SJSA1 (cell line): ENCODE data around the gene TESMIN. TPM values are rescaled to one million over a fixed set of nuclear protein-coding genes. Genes with fewer than 3 reads are reported as not detected.

Experiments used
- DNase-seq, 2 experiments: peaks; one replicate each; pipeline ENCODE4 v3.0.0-alpha.2; 2015 to 2020; ENCODE audit warnings: low spot score in 2 of 2, low read depth in 1 of 2
- H3K27ac ChIP-seq: fragments of 250-450 bp; sonication (Bioruptor Pico); 2 replicates; pipeline ENCODE4 v1.5.1; 2020; ENCODE audit warnings: mild to moderate bottlenecking, moderate library complexity
- H3K27me3 ChIP-seq: fragments of 250-450 bp; sonication (Bioruptor Pico); replicated peaks from 2 replicates; pipeline ENCODE4 v1.5.1; 2020; ENCODE audit warnings: mild to moderate bottlenecking, moderate library complexity
- H3K36me3 ChIP-seq: fragments of 250-450 bp; sonication (Bioruptor Pico); 2 replicates; pipeline ENCODE4 v1.5.1; 2020; ENCODE audit warnings: mild to moderate bottlenecking
- H3K4me1 ChIP-seq: fragments of 250-450 bp; sonication (Bioruptor Pico); replicated peaks from 2 replicates; pipeline ENCODE4 v1.6.1; 2021; ENCODE audit warnings: mild to moderate bottlenecking
- H3K4me3 ChIP-seq: fragments of 250-450 bp; sonication (Bioruptor Pico); 2 replicates; pipeline ENCODE4 v1.5.1; 2020; ENCODE audit warnings: mild to moderate bottlenecking
- H3K9me3 ChIP-seq: fragments of 250-450 bp; sonication (Bioruptor Pico); replicated peaks from 2 replicates; pipeline ENCODE4 v1.5.1; 2020; ENCODE audit warnings: mild to moderate bottlenecking
- total RNA-seq: library from RNA; depleted of rRNA; stranded (reverse); fragments of >200 nt; shearing (Covaris generic); gene quantifications from 2 replicates; pipeline ENCODE4 v1.2.3, GENCODE V29; 2014

Gene TESMIN
- total RNA-seq, 1 experiment from 2014 or later: 6.7 TPM

DNA sequence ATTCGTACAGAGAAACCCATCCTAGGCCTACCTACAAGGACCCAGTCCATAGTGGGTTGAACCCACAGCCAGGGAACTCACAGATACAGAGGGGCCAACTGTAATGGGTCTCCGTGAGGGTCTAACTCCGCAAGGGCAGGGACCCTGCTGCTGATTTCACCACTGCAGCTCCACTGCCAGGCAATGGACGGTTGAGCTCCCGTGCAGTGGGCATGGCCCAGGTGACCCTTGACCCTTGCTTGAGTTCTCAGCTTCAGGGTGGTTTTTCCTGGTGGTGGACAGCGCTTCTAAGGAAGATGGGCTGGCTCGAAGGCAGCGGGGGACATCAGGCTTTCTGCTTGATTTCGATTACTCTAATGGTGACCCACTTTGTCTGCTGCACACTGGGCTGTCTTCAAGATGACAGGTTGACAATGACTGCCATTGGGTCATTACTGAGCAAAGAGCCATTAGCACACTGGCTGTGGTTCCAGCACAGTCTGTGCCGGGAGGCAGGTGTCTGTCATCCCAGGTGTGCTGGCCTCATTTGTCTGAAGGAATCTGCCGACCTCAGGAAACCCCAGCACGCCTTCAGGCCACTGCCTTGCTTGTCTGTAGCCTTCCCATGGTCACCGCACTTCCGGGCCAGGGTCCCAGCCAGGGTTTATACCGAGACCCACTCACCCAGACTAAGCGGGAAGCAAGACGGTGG lies 70.6 kb downstream of the TESMIN start:
- Histone ChIP-seq H3K4me1 (peaks cover 16% of the 10 kb centered on the region), H3K27ac (no peak overlapping the region), H3K9me3 (no peaks in the 10 kb centered on the region), H3K27me3 (peaks cover 40% of the 10 kb centered on the region), H3K4me3 (no peak overlapping the region), H3K36me3 (no peaks in the 10 kb centered on the region)
- peak in 1 of 2 experiments; percentile 48 for DNase-seq

- no peak overlapping the region for H3K27ac ChIP-seq
- peaks cover 13% of the 10 kb centered on the region for H3K27me3 ChIP-seq
- H3K4me3 ChIP-seq: no peak overlapping the region
- H3K9me3 ChIP-seq: 0 out of 2 replicates have a peak, but pooled peaks cover 2% of the 10 kb centered on the region
- H3K4me1 ChIP-seq: peaks cover 14% of the 10 kb centered on the region
- no peak for DNase-seq
- H3K36me3 ChIP-seq: no peaks in the 10 kb centered on the region
Observed at GRCh38 chr11:68678031-68678441, 73.3 kb downstream of the TESMIN start.

DNA sequence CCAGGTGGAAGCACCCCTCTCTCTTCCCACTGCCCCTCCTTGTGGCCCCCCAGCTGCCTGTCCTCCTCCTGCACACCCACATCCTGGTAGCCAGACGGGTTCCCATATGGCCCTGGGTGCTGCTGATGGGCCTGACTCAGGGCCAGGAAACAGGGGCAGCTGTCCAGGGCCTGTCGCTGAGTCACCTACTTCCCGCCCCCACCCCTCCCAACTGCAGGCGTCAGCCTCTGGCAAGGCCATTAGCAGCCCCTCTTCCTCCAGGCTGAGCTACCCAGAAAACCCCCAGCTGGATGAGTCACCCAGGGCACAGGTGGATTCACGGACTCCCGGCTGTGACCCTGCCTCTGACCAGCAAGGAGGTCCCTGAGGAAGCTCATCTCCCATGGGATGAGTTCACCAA lies 73.9 kb downstream of the TESMIN start:
- Histone ChIP-seq H3K9me3 (0 out of 2 replicates have a peak, but pooled peaks cover 2% of the 10 kb centered on the region), H3K27me3 (peaks cover 7% of the 10 kb centered on the region), H3K36me3 (no peaks in the 10 kb centered on the region), H3K4me3 (no peak overlapping the region), H3K4me1 (peaks cover 16% of the 10 kb centered on the region), H3K27ac (no peak overlapping the region)
- peak; percentile 77 to 91 for DNase-seq

- Histone ChIP-seq H3K4me3 (no peak overlapping the region), H3K36me3 (no peaks in the 10 kb centered on the region), H3K27me3 (no peaks in the 10 kb centered on the region), H3K9me3 (0 out of 2 replicates have a peak, but pooled peaks cover 2% of the 10 kb centered on the region), H3K27ac (no peak overlapping the region), H3K4me1 (peaks cover 16% of the 10 kb centered on the region)
- no peak for DNase-seq
Observed at GRCh38 chr11:68674461-68674860, 76.9 kb downstream of the TESMIN start.

GRCh38 chr11:68673991-68674390 lies 77.3 kb downstream of the TESMIN start:
- no peak overlapping the region for H3K27ac ChIP-seq
- H3K27me3 ChIP-seq: no peaks in the 10 kb centered on the region
- no peak overlapping the region for H3K4me3 ChIP-seq
- DNase-seq: no peak
- H3K9me3 ChIP-seq: 0 out of 2 replicates have a peak, but pooled peaks cover 2% of the 10 kb centered on the region
- peaks cover 16% of the 10 kb centered on the region for H3K4me1 ChIP-seq
- H3K36me3 ChIP-seq: no peaks in the 10 kb centered on the region

- H3K4me3 ChIP-seq: no peak overlapping the region
- peaks cover 16% of the 10 kb centered on the region for H3K4me1 ChIP-seq
- 0 out of 2 replicates have a peak, but pooled peaks cover 2% of the 10 kb centered on the region for H3K27me3 ChIP-seq
- 0 out of 2 replicates have a peak, but pooled peaks cover 2% of the 10 kb centered on the region for H3K9me3 ChIP-seq
- no peak overlapping the region for H3K27ac ChIP-seq
- DNase-seq: peak in 1 of 2 experiments; percentile 49
- H3K36me3 ChIP-seq: no peaks in the 10 kb centered on the region
Observed at GRCh38 chr11:68673306-68673945, 77.9 kb downstream of the TESMIN start.

DNA sequence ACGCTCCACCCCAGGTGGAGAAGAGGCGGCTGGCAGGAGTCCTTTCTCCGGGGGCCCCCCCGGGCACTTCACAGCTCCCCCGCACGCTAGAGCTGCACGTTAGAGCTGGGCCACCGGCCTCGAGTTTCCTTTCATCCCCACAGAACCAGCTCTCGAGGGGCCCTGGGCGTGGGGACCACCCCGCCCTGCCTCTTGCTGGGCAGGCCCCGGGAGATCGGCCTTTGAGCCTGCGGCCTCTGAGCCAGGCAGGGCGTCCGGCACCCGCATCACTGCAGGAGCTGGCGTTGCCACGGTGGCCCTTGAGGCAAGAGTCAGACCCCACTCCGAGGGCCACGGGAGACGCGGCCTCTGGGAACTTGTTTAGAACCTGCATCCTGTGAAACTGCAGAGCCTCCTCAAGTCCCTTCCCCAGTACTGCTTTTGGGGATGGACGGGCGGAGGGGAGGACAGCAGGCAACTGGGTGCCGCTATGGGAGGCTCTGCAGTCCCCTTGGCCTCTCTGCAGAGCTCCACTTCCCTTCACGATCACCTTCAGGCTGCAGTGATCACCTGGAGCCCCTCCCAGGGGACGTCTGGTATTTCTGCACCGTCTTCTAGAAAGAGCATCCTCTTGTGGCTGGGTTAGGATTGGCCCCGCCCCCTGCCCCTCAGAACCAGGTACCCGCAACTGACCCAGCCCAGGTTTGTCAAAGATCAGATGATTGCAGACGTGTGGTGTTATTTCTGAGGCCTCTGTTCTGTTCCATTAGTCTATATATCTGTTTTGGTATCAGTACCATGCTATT lies 80.9 kb downstream of the TESMIN start:
- Histone ChIP-seq H3K36me3 (no peaks in the 10 kb centered on the region), H3K27me3 (0 out of 2 replicates have a peak, but pooled peaks cover 9% of the 10 kb centered on the region), H3K9me3 (0 out of 2 replicates have a peak, but pooled peaks cover 2% of the 10 kb centered on the region), H3K27ac (no peak overlapping the region), H3K4me3 (no peak overlapping the region), H3K4me1 (peaks cover 8% of the 10 kb centered on the region)
- no peak for DNase-seq

GRCh38 chr11:68669301-68670090 lies 81.8 kb downstream of the TESMIN start:
- no peak overlapping the region for H3K4me3 ChIP-seq
- H3K9me3 ChIP-seq: 0 out of 2 replicates have a peak, but pooled peaks cover 2% of the 10 kb centered on the region
- peaks cover 8% of the 10 kb centered on the region for H3K4me1 ChIP-seq
- no peak for DNase-seq
- H3K27ac ChIP-seq: no peak overlapping the region
- H3K36me3 ChIP-seq: no peaks in the 10 kb centered on the region
- 0 out of 2 replicates have a peak, but pooled peaks cover 9% of the 10 kb centered on the region for H3K27me3 ChIP-seq

GRCh38 chr11:68667511-68668500 lies 83.5 kb downstream of the TESMIN start:
- no peak for DNase-seq
- H3K27ac ChIP-seq: no peak overlapping the region
- H3K4me1 ChIP-seq: no peaks in the 10 kb centered on the region; the same call in 1 of the 2 replicates
- H3K27me3 ChIP-seq: 0 out of 2 replicates have a peak, but pooled peaks cover 9% of the 10 kb centered on the region
- no peaks in the 10 kb centered on the region for H3K36me3 ChIP-seq
- H3K9me3 ChIP-seq: peaks cover 8% of the 10 kb centered on the region
- no peak overlapping the region for H3K4me3 ChIP-seq

- peak in 1 of 2 experiments; percentile 66 for DNase-seq
- 0 out of 2 replicates have a peak, but pooled peaks cover 9% of the 10 kb centered on the region for H3K27me3 ChIP-seq
- peaks cover 13% of the 10 kb centered on the region for H3K9me3 ChIP-seq
- no peaks in the 10 kb centered on the region for H3K36me3 ChIP-seq
- no peaks in the 10 kb centered on the region for H3K4me1 ChIP-seq
- no peak overlapping the region for H3K4me3 ChIP-seq
- no peak overlapping the region for H3K27ac ChIP-seq
Observed at GRCh38 chr11:68666849-68667248, 84.5 kb downstream of the TESMIN start.

- Histone ChIP-seq H3K27ac (no peak overlapping the region), H3K4me3 (no peak overlapping the region), H3K4me1 (no peaks in the 10 kb centered on the region), H3K27me3 (0 out of 2 replicates have a peak, but pooled peaks cover 9% of the 10 kb centered on the region), H3K9me3 (peaks cover 13% of the 10 kb centered on the region), H3K36me3 (no peaks in the 10 kb centered on the region)
- no peak for DNase-seq
Observed at GRCh38 chr11:68665436-68665835, 85.9 kb downstream of the TESMIN start.

DNA sequence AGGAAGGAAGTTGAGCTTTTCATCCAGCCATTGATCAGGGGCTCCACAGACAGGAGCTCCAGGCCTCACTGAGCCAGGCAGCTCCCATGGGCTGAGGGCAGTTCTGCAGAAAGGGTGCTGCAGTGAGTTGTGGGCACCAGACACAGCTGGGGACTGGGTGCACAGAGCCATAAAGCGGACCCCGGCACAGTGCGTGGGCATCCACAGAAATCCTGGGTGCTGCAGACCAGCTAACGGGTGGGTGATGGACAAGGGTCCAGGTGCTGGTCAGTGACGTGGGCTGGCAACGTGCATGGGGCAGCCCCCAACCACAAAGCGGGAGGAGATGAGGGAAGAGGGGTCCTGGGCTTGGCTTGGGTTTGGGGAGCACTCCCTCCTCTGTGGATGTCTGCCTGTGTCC lies 86.4 kb downstream of the TESMIN start:
- H3K4me3 ChIP-seq: no peak overlapping the region
- H3K36me3 ChIP-seq: no peaks in the 10 kb centered on the region
- no peak overlapping the region for H3K27ac ChIP-seq
- H3K27me3 ChIP-seq: 0 out of 2 replicates have a peak, but pooled peaks cover 9% of the 10 kb centered on the region
- no peak for DNase-seq
- H3K9me3 ChIP-seq: peaks cover 13% of the 10 kb centered on the region
- H3K4me1 ChIP-seq: no peaks in the 10 kb centered on the region
